Thymus (tissue), 11 donors: Measurements from ENCODE around the gene DLST. TPM values are rescaled to one million over a fixed set of nuclear protein-coding genes. Genes with fewer than 3 reads are reported as not detected.

ENCODE experiments used
- DNase-seq, 9 donors: peaks; one replicate each; pipeline ENCODE4 v3.0.0-alpha.2; 2013; ENCODE audit warnings: low spot score in 9 of 9, low read depth in 6 of 9, missing footprints in 1 of 9
- H3K27ac ChIP-seq, 2 donors: one replicate each; pipeline ENCODE4 v1.5.1; 2013; ENCODE audit warnings: control low read depth in 1 of 2, low read depth in 1 of 2, low read length in 1 of 2, mild to moderate bottlenecking in 1 of 2, moderate library complexity in 1 of 2
- H3K27me3 ChIP-seq, 2 donors: one replicate each; pipeline ENCODE4 v1.5.1; 2013; ENCODE audit warnings: low read length in 1 of 2; ENCODE audit not compliant: control insufficient read depth in 2 of 2, insufficient read depth in 1 of 2
- H3K36me3 ChIP-seq, 2 donors: one replicate each; pipeline ENCODE4 v1.5.1; 2013; ENCODE audit warnings: low read length in 1 of 2, mild to moderate bottlenecking in 1 of 2, moderate library complexity in 1 of 2; ENCODE audit not compliant: control insufficient read depth in 2 of 2, insufficient read depth in 2 of 2
- H3K4me1 ChIP-seq, 2 donors: one replicate each; pipeline ENCODE4 v1.5.1; 2013; ENCODE audit warnings: low read length in 2 of 2; ENCODE audit not compliant: control insufficient read depth in 2 of 2, insufficient read depth in 2 of 2
- H3K4me3 ChIP-seq, 2 donors: one replicate each; pipeline ENCODE4 v1.5.1; 2013; ENCODE audit warnings: low read length in 2 of 2, control low read depth in 1 of 2, mild to moderate bottlenecking in 1 of 2
- H3K9me3 ChIP-seq, 2 donors: one replicate each; pipeline ENCODE4 v1.5.1; 2013; ENCODE audit warnings: low read length in 1 of 2, mild to moderate bottlenecking in 1 of 2; ENCODE audit not compliant: control insufficient read depth in 2 of 2, insufficient read depth in 1 of 2
- WGBS: extraction: QIAGEN DNeasy Blood & Tissue Kit; methylation state at CpG from one replicate; pipeline ENCODE4 v1.1.7; 2013; 5-methylcytosine and 5-hydroxymethylcytosine counted together
- polyA plus RNA-seq: library from polyadenylated mRNA; stranded (reverse); fragments of 200-250 nt; gene quantifications from one replicate; pipeline ENCODE4 v1.2.3, GENCODE V29; 2013
- total RNA-seq: library from RNA; stranded (reverse); fragments of 120-200 nt; gene quantifications from one replicate; pipeline ENCODE4 v1.2.4, GENCODE V29; 2013
- donor health status: healthy.

The DLST gene
- total and polyA plus RNA-seq, 2 donors, result 29.8 to 49.4 TPM

DNA sequence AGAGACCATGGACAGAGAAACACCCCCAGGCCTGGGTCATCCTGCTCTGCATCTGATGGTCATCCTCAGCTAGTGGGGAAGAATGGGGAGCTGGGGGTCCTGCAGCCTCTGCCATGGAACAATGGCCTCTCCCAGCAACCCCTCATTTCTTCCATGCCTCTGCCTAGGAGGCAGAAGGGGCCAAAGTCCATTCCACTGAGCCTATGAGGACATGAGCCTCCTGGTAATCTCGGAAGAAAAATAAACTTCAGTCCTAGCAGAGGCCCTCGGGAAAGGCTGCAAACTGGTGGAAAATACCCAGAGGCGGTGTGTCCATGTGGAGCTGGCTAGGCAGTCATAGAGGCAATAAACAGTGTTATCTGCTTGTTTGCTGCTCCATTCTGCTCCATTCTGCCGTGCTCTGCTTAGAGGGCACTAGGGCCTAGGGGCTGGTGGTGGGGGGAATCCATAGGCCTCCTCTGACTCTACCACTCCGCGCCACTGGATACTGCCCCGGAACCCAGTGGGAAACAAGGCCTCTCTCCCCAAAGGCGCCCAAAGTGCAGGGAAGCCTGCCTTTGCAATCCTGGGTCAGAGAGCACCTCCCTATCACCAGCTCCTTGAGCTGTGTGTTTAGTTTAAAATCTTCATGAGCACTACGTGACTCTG is 69.2 kb downstream of the DLST start:
- no peak for DNase-seq
- H3K9me3 ChIP-seq, result peaks cover 0 to 7% of the 10 kb centered on the region in 2 donors
- WGBS, result 95% methylated on average over 9 of the region's 9 CpGs
- H3K36me3 ChIP-seq, result no peaks in the 10 kb centered on the region
- peaks cover 7 to 35% of the 10 kb centered on the region in 2 donors for H3K4me1 ChIP-seq
- no peak overlapping the region for H3K27ac ChIP-seq
- H3K4me3 ChIP-seq, result no peak overlapping the region
- H3K27me3 ChIP-seq, result peaks cover 3 to 23% of the 10 kb centered on the region in 2 donors

DNA sequence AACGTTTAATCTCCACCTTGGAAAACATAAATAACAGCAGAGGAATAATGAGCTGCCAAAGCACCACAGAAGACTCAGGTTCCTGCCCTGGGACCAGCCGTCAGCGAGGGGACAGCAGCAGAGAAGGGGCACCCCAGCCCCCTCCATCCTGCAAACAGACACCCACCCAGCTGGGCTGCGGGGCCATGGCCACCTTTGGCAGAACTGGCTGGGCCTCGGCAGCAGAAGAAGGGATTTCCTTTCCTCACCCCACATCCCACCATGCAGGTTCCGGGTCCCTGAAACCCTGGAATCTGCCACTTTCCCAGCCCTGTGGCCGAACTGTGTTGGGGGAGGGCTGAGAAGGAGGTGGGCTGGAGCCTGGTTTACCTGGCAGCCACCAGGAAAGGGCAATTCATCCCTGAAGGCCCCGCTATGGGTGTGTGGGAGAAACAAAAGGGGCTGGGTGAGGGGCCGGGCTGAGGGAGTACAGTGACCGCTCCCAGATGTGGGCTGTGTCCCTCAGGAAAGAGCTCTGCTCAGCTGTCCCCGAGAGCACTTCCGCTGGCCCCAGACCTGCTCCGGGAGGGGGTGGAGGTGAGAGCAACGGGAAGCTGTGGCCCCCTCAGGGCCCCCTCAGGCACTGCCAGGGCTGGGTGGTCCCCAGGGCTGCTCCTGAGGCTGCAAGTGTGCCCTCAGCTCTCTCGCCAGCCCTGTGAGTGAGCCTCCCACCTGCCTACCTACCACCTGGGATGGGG is 69.9 kb downstream of the DLST start:
- H3K9me3 ChIP-seq, result peaks cover 0 to 7% of the 10 kb centered on the region in 2 donors
- WGBS, result 76% methylated on average over 15 of the region's 15 CpGs
- DNase-seq, result no peak
- H3K4me3 ChIP-seq, result no peak overlapping the region
- no peaks in the 10 kb centered on the region for H3K36me3 ChIP-seq
- peaks cover 7 to 28% of the 10 kb centered on the region in 2 donors for H3K4me1 ChIP-seq
- peaks cover 3 to 29% of the 10 kb centered on the region in 2 donors for H3K27me3 ChIP-seq
- H3K27ac ChIP-seq, result no peak overlapping the region

DNA sequence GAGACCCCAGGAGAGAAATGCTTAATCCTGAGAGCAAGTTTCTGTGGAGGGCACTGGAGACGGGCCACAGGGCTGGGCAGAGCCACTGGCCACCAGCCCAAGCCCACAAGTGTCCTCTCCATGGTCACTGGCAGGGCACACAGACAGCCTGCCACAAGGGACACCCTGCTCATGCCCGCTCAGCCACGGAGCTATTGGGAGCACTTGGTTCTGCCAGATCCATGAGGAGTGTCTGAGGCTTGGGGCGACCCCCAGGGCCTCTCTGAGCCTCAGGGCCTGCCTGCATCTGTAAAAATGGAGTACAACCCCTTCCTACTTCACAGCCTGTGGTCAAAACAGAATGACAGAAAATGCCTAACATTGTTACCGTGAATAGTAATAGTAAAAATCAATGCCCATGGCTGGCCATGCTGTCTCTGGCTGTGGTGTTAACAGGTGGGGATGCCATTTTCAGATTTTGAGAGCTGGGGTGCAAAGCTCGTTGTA is 70.5 kb downstream of the DLST start:
- peaks cover 7 to 28% of the 10 kb centered on the region in 2 donors for H3K4me1 ChIP-seq
- no peak overlapping the region for H3K27ac ChIP-seq
- 94% methylated on average over 6 of the region's 6 CpGs for WGBS
- no peak for DNase-seq
- no peak overlapping the region for H3K4me3 ChIP-seq
- peaks cover 3 to 32% of the 10 kb centered on the region in 2 donors for H3K27me3 ChIP-seq
- peaks cover 0 to 7% of the 10 kb centered on the region in 2 donors for H3K9me3 ChIP-seq
- no peaks in the 10 kb centered on the region for H3K36me3 ChIP-seq

DNA sequence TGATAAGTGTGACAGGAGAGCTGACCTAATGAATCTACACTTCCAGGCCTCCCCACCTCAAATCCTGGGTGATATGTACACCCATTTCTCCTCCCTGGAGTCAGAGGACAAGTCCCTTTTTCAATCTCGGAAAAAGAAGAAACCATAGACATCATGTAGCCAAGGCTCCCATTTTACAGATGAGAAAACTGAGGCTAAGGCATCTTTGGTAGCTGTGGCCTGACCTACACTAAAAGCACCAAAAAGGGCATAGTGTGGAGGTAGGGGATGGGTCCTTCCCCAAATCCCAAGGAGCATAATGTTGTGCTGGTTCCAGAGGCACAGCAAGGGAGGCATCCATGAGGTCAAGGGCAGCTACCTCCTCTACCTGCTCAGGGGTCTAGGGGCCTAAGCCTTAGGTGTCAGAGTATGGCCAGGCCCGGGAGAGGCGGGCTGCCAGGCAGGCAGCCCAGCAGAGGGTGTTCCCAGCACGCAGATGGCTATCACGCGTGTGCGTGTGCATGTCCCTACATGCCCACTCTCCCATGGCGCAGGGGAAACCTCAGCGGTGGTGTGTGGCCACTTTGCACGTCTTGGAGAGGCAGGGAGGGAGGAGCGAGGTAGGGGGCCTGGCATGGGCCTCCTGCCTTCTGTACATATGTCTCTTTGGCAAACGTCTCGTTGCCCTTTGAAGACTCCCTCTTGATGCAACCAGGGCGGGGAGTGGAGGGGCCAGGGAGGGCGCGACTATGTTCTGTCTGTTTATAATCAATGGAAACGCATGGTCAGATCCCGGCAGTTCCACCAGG is 71.2 kb downstream of the DLST start:
- Histone ChIP-seq H3K4me1 (peaks cover 7 to 28% of the 10 kb centered on the region in 2 donors), H3K4me3 (no peak overlapping the region), H3K27me3 (peaks cover 3 to 32% of the 10 kb centered on the region in 2 donors), H3K27ac (no peak overlapping the region), H3K36me3 (no peaks in the 10 kb centered on the region), H3K9me3 (peaks cover 0 to 4% of the 10 kb centered on the region in 2 donors)
- 94% methylated on average over 18 of the region's 18 CpGs for WGBS
- DNase-seq, result no peak

Other genes starting within 250 kb of the DLST start
- 15.5 TPM for gene AREL1, start 168.8 kb upstream of the DLST start, total RNA-seq
- gene AREL1, start 168.8 kb upstream of the DLST start, polyA plus RNA-seq, result 12.2 TPM
- 32.2 TPM for gene FCF1, start 168.8 kb upstream of the DLST start, total RNA-seq
- gene FCF1, start 168.8 kb upstream of the DLST start, polyA plus RNA-seq, result 21.9 TPM
- gene YLPM1, start 118.6 kb upstream of the DLST start, total RNA-seq, result 18.7 TPM
- gene YLPM1, start 118.6 kb upstream of the DLST start, polyA plus RNA-seq, result 26.3 TPM
- gene PROX2, start 5.8 kb upstream of the DLST start, total RNA-seq, result 0.14 TPM
- 0.09 TPM for gene PROX2, start 5.8 kb upstream of the DLST start, polyA plus RNA-seq
- gene RPS6KL1, start 41.3 kb downstream of the DLST start, total RNA-seq, result 3.4 TPM
- gene RPS6KL1, start 41.3 kb downstream of the DLST start, polyA plus RNA-seq, result 0.91 TPM
- 7.0 TPM for gene PGF, start 73.7 kb downstream of the DLST start, total RNA-seq
- gene PGF, start 73.7 kb downstream of the DLST start, polyA plus RNA-seq, result 7.5 TPM
- gene EIF2B2, start 121.0 kb downstream of the DLST start, total RNA-seq, result 52.7 TPM
- gene EIF2B2, start 121.0 kb downstream of the DLST start, polyA plus RNA-seq, result 28.3 TPM
- gene MLH3, start 169.6 kb downstream of the DLST start, total RNA-seq, result 22.8 TPM
- gene MLH3, start 169.6 kb downstream of the DLST start, polyA plus RNA-seq, result 20.5 TPM
- 24.8 TPM for gene ACYP1, start 182.1 kb downstream of the DLST start, total RNA-seq
- 49.9 TPM for gene ACYP1, start 182.1 kb downstream of the DLST start, polyA plus RNA-seq
- 1.7 TPM for gene ZC2HC1C, start 187.7 kb downstream of the DLST start, total RNA-seq
- gene ZC2HC1C, start 187.7 kb downstream of the DLST start, polyA plus RNA-seq, result 7.2 TPM
- gene NEK9, start 245.1 kb downstream of the DLST start, total RNA-seq, result 17.6 TPM
- gene NEK9, start 245.1 kb downstream of the DLST start, polyA plus RNA-seq, result 62.1 TPM